BE2C (cell line): Measurements from ENCODE around the gene GPRC5A.

ENCODE experiments used
- DNase-seq: peaks from one replicate; pipeline ENCODE4 v3.0.0-alpha.2; 2020
- H3K27me3 ChIP-seq: fragments of 250-450 bp; sonication (Bioruptor Pico); 2 replicates; pipeline ENCODE4 v1.5.1; 2020; ENCODE audit warnings: mild to moderate bottlenecking
- H3K36me3 ChIP-seq: fragments of 250-450 bp; sonication (Bioruptor Pico); 2 replicates; pipeline ENCODE4 v1.5.1; 2020; ENCODE audit warnings: mild to moderate bottlenecking
- H3K4me1 ChIP-seq: fragments of 250-450 bp; sonication (Bioruptor Pico); 2 replicates; pipeline ENCODE4 v1.5.1; 2020
- H3K4me3 ChIP-seq: 2 replicates; pipeline ENCODE4 v1.5.1; 2011; ENCODE audit warnings: low read depth, low read length
- H3K9me3 ChIP-seq: fragments of 250-450 bp; sonication (Bioruptor Pico); 2 replicates; pipeline ENCODE4 v1.5.1; 2020
- TF ChIP-seq, protein P1 (sequence below): IDR thresholded peaks from 2 replicates; pipeline ENCODE4 v1.5.1; 2012; ENCODE audit warnings: mild to moderate bottlenecking, low read depth, low read length

Gene GPRC5A

DNA sequence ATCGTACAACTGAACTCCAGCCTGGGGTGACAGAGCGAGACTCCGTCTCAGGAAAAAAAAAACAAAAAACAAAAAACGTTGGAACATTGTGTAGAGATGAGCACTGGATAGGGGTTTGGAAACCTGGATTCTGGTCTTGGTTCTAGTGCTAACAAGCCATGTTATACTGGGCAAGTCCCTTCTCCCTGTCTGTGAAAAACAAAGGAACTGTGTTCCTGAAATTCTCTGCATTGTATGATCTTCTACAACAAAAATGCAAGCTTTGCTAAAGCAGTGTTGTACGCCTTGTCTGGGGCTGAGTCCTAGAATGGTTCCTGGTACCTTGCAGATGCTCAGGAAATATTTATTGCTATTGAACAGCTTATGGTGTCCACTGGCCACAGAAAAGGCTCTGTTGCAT is 47.2 kb downstream of the GPRC5A start:
- Histone ChIP-seq H3K4me3 (no peak overlapping the region), H3K9me3 (no peaks in the 10 kb centered on the region), H3K36me3 (no peaks in the 10 kb centered on the region), H3K27me3 (peaks cover 6% of the 10 kb centered on the region; the same call in 1 of the 2 replicates), H3K4me1 (no peaks in the 10 kb centered on the region)
- no peak for DNase-seq
- TF ChIP-seq, protein P1, sequence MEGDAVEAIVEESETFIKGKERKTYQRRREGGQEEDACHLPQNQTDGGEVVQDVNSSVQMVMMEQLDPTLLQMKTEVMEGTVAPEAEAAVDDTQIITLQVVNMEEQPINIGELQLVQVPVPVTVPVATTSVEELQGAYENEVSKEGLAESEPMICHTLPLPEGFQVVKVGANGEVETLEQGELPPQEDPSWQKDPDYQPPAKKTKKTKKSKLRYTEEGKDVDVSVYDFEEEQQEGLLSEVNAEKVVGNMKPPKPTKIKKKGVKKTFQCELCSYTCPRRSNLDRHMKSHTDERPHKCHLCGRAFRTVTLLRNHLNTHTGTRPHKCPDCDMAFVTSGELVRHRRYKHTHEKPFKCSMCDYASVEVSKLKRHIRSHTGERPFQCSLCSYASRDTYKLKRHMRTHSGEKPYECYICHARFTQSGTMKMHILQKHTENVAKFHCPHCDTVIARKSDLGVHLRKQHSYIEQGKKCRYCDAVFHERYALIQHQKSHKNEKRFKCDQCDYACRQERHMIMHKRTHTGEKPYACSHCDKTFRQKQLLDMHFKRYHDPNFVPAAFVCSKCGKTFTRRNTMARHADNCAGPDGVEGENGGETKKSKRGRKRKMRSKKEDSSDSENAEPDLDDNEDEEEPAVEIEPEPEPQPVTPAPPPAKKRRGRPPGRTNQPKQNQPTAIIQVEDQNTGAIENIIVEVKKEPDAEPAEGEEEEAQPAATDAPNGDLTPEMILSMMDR: no peak

DNA sequence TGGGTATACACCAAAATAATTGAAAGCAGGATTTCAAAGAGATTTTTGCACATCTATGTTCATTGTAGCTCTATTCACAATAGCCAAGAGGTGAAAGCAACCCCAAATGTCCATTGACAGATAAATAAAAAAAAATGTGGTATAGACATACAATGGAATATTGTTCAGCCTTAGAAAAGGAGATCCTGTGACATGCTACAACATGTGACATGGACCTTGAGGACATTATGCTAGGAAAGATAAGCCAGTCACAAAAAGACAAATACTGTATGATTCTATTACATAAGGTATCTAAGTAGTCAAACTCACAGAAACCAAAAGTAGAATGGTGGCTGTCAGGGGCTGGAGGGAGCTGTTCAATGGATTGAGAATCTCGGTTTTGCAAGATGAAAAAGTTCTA is 48.5 kb downstream of the GPRC5A start:
- H3K9me3 ChIP-seq: no peaks in the 10 kb centered on the region
- TF ChIP-seq, protein P1: no peak
- no peaks in the 10 kb centered on the region for H3K36me3 ChIP-seq
- no peak overlapping the region for H3K4me3 ChIP-seq
- no peaks in the 10 kb centered on the region for H3K4me1 ChIP-seq
- H3K27me3 ChIP-seq: peaks cover 8% of the 10 kb centered on the region
- no peak for DNase-seq

DNA sequence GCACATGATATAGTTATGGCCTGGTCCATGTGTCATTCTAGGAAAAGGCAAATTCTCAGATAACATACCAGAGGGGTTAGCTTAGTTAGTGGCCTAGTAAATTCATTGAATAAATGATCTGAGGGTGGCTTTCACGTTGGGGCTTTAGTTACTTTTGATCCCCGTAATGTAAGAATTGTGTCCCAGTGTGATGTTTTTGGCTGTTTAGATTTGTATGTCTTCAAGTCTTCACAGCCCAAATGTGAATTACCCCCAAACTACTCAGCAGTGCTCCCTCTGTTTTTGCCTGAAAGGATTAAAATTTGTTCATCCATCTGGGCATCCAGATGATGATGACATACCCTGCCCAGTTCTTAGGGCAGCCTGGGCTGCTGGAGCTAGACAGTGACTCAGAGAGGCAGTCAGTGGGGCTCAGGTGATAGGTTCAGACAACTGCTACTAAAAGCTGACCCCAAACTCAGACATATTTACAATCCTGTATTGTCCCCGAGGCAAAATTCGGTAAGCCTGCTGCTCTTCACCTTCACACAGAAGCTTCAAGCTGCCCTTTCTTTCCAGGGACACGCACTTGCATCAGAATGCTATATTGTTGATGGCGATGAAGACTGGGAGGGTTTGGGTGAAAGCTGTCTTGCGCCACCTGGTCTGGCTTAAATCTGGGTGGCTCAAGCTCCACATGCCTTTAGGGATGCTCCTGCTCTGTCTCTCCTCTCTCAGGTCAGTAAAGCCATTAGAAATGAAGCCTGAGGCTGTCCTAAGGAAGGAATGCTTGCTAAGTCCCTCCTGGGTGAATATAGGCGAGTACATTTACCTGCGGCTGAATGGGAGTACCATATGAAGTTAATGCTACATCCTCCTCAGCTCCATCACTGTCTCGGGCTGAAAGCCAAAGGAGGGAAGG is 50.3 kb downstream of the GPRC5A start:
- no peak for DNase-seq
- TF ChIP-seq, protein P1: no peak

DNA sequence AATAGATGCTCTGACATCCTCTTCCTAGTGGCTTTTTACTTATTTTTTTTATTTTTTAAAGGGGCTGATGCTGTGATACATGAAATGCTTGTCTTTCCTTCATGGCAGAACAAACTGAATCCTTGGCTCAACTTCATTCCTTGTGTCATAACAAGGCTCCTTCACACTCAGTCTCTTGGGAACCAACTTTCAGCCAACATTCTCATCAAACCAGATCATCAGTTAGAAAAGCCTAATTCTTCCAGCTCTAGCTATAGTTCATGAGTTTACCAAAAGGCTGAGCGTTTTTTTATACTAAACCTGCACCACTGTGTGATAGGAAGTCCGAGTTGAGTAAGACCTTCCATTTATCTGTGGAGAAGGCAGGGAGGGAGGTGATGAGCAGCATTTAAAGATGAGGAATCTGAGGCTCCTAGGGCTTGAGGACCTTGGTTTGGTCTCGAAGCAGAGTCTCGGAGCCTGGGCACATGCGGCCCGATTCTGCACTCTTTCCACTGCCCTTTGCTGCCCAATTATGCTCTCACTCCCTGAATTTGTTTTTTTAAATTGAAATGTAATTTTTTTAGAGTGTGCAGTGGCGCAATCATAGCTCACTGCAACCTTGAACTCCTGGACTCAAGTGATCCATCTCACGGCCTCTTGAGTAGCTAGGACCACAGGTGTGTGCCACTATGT is 52.4 kb downstream of the GPRC5A start:
- Histone ChIP-seq H3K27me3 (peaks cover 11% of the 10 kb centered on the region), H3K4me3 (no peak overlapping the region), H3K4me1 (no peaks in the 10 kb centered on the region), H3K36me3 (no peaks in the 10 kb centered on the region), H3K9me3 (no peaks in the 10 kb centered on the region)
- TF ChIP-seq, protein P1: no peak
- DNase-seq: no peak

More for the DNA sequence above, 50.3 kb downstream of the GPRC5A start:
- Histone ChIP-seq H3K4me1 (no peaks in the 10 kb centered on the region), H3K9me3 (no peaks in the 10 kb centered on the region), H3K36me3 (no peaks in the 10 kb centered on the region), H3K4me3 (no peak overlapping the region), H3K27me3 (peaks cover 8% of the 10 kb centered on the region)

DNA sequence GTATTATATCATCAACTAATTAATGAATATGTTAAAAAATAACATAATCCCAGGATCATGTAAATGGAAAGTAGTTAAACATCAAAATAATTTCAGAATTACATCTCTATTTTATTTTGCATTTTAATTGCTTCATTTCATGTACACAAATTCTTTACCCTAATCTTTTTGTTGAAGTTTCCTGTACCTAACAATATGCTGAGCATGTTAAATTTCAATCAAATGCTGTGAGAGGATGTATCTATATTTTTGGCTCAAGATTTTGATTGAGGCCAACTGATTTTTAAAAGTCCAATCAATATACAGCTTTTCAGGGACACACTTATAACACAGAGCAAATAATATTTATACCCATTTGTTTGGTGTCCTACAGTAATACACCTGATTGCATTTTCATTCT is 54.2 kb downstream of the GPRC5A start:
- no peak overlapping the region for H3K4me3 ChIP-seq
- peaks cover 11% of the 10 kb centered on the region for H3K27me3 ChIP-seq
- DNase-seq: no peak
- no peaks in the 10 kb centered on the region for H3K36me3 ChIP-seq
- H3K4me1 ChIP-seq: no peaks in the 10 kb centered on the region
- no peaks in the 10 kb centered on the region for H3K9me3 ChIP-seq
- TF ChIP-seq, protein P1: no peak
